GM12878 (cell line): ENCODE results near the gene PRRC2B. TPM values are rescaled to one million over a fixed set of nuclear protein-coding genes. Genes with fewer than 3 reads are reported as not detected.
"Not testable (repeated sequence)": the region's sequence is repeated elsewhere in the genome, so short reads cannot be mapped to it uniquely, and the experiment has no call there.

Source experiments
- ATAC-seq: fragments of 200-7000 bp; cut with Tn5 transposase; 3 replicates; pipeline ENCODE4 v1.9.1; 2020; ENCODE audit warnings: mild to moderate bottlenecking, moderate library complexity
- BruUV-seq: library from RNA; stranded (reverse); fragments of 400-500 nt; replicated peaks from 2 replicates; lab custom pipeline; 2021; lab: Mats Ljungman, UMichigan
- CTCF ChIA-PET: fragments of 300-600 bp; sonication (Branson Sonifier 250); formaldehyde crosslinking; extraction: SDS; loops from one replicate; lab custom pipeline; 2021; ENCODE audit warnings: inconsistent platforms; lab: Yijun Ruan, JAX
- POLR2A ChIA-PET: fragments of 350-600 bp; formaldehyde crosslinking; extraction: SDS; loops from one replicate; lab custom pipeline; 2021; ENCODE audit warnings: inconsistent platforms; lab: Charles Lee
- RAD21 ChIA-PET: fragments of 300-600 bp; sonication (Branson Sonifier 250); formaldehyde crosslinking; loops from one replicate; lab custom pipeline; 2023; ENCODE audit warnings: antibody characterized with exemption; ENCODE audit not compliant: unreplicated experiment; lab: Charles Lee
- SMC1A ChIA-PET: fragments of 300-600 bp; sonication (Branson Sonifier 250); formaldehyde crosslinking; loops from one replicate; lab custom pipeline; 2023; ENCODE audit not compliant: unreplicated experiment, uncharacterized antibody; lab: Charles Lee
- DNase-seq: peaks from one replicate; pipeline ENCODE4 v3.0.0-alpha.2; 2011; ENCODE audit warnings: low read depth, low spot score
- FAIRE-seq: peaks from 3 replicates; lab custom pipeline; 2011; peaks lifted over from hg19 to GRCh38; lab: Jason Lieb, UNC
- H2AFZ ChIP-seq: 2 replicates; pipeline ENCODE4 v1.6.0; 2011; ENCODE audit warnings: low read depth, low read length, control low read depth; ENCODE audit not compliant: control insufficient read depth
- H3K27ac ChIP-seq: 2 replicates; pipeline ENCODE4 v1.5.1; 2011; ENCODE audit warnings: control low read depth; ENCODE audit not compliant: control insufficient read depth, insufficient read depth
- H3K27me3 ChIP-seq, 2 experiments: replicated peaks in 1 of 2; 2 replicates each; pipeline versions ENCODE4 v1.6.0 to v1.6.1; 2011; ENCODE audit warnings: low read length in 1 of 2; ENCODE audit not compliant: control insufficient read depth in 2 of 2, insufficient read depth in 2 of 2
- H3K36me3 ChIP-seq, 2 experiments: 2 replicates each; pipeline ENCODE4 v1.5.1; 2011; ENCODE audit warnings: low read length in 1 of 2; ENCODE audit not compliant: control insufficient read depth in 2 of 2, insufficient read depth in 2 of 2
- H3K4me1 ChIP-seq: 2 replicates; pipeline ENCODE4 v1.6.1; 2011; ENCODE audit warnings: mild to moderate bottlenecking, low read length, moderate library complexity, mixed read lengths; ENCODE audit not compliant: control insufficient read depth, insufficient read depth
- H3K4me2 ChIP-seq: 2 replicates; pipeline ENCODE4 v1.6.0; 2011; ENCODE audit warnings: control low read depth; ENCODE audit not compliant: control insufficient read depth, insufficient read depth
- H3K4me3 ChIP-seq: fragments of 200-600 bp; sonication (generic); 2 replicates; pipeline ENCODE4 v1.5.1; 2016
- H3K79me2 ChIP-seq: 2 replicates; pipeline ENCODE4 v1.6.0; 2011; ENCODE audit warnings: low read length; ENCODE audit not compliant: control insufficient read depth, insufficient read depth
- H3K9ac ChIP-seq: 2 replicates; pipeline ENCODE4 v1.8.0; 2011; ENCODE audit warnings: low read length, control low read depth, mixed read lengths; ENCODE audit not compliant: control insufficient read depth, insufficient read depth
- H3K9me3 ChIP-seq: replicated peaks from 3 replicates; pipeline ENCODE4 v1.5.1; 2011; ENCODE audit warnings: mild to moderate bottlenecking, low read length; ENCODE audit not compliant: control insufficient read depth, insufficient read depth
- H4K20me1 ChIP-seq: 2 replicates; pipeline ENCODE4 v1.6.0; 2011; ENCODE audit not compliant: control insufficient read depth, insufficient read depth
- BMI1 ChIP-seq: fragments of 450-650 bp; IDR thresholded peaks from 2 replicates; pipeline ENCODE4 v1.6.1; 2016; ENCODE audit warnings: mild to moderate bottlenecking, moderate library complexity, borderline replicate concordance
- BRCA1 ChIP-seq: IDR thresholded peaks from 2 replicates; pipeline ENCODE4 v1.6.1; 2011; ENCODE audit warnings: low read depth, low read length, improper control_type of control experiment
- CBX5 ChIP-seq: sonication (generic); IDR thresholded peaks from 2 replicates; pipeline ENCODE4 v1.6.1; 2016; ENCODE audit warnings: low read depth, moderate library complexity, mild to moderate bottlenecking, inconsistent platforms
- CHD4 ChIP-seq: fragments of 200-600 bp; sonication (generic); IDR thresholded peaks from 2 replicates; pipeline ENCODE4 v1.6.1; 2016; ENCODE audit warnings: mild to moderate bottlenecking
- POU2F2 ChIP-seq: IDR thresholded peaks from 3 replicates; pipeline ENCODE4 v1.6.1; 2011; ENCODE audit warnings: low read depth, mild to moderate bottlenecking, low read length, borderline replicate concordance
- SMAD1 ChIP-seq: fragments of 450-650 bp; IDR thresholded peaks from 2 replicates; pipeline ENCODE4 v1.6.1; 2018; ENCODE audit warnings: mild to moderate bottlenecking, low read depth; ENCODE audit not compliant: partially characterized antibody
- WGBS: methylation state at CpG from one replicate; pipeline ENCODE4 v1.1.6; 2016; ENCODE audit warnings: low lambda C conversion rate; ENCODE audit not compliant: insufficient replicate concordance, insufficient coverage; ENCODE audit errors: missing lambda C conversion rate; 5-methylcytosine and 5-hydroxymethylcytosine counted together
- in situ Hi-C: fragments of 300-500 bp; cut with MboI; formaldehyde crosslinking; loops from 9 replicates; pipeline ENCODE4 v1.14.3; 2018; ENCODE audit warnings: mixed read lengths
- intact Hi-C: fragments of 100-400 bp; cut with micrococcal nuclease; formaldehyde crosslinking; loops from one replicate; pipeline ENCODE4 v1.14.2; 2022; ENCODE audit not compliant: unreplicated experiment
- polyA plus RNA-seq, 11 experiments: library from polyadenylated mRNA; depleted of rRNA in 4 of 11; unstranded in 6 of 11; stranded (reverse) in 5 of 11; fragments of >200 nt; fragmentation: Nextera tagmentation in 4 of 11; fragmentation: Illumina TruSeq in 1 of 11; extraction: Ambion mirVana in 4 of 11; extraction: Trizol in 1 of 11; gene quantifications; 1 replicate in 1 of 11; 2 replicates in 10 of 11; pipeline versions ENCODE4 v1.2.1 to v1.2.3, GENCODE V29; 2011 to 2016; ENCODE audit warnings: inconsistent platforms in 2 of 11, missing spikeins in 2 of 11, low read depth in 1 of 11
- total RNA-seq, 4 experiments: library from RNA; depleted of rRNA in 3 of 4; stranded (reverse); fragments of >200 nt in 3 of 4; fragmentation: Illumina TruSeq in 1 of 4; extraction: Trizol in 1 of 4; gene quantifications; 2 replicates each; pipeline versions ENCODE4 v1.2.1 to v1.2.3, GENCODE V29; 2013 to 2021
- TF ChIP-seq, protein P1 (sequence below): fragments of 450-650 bp; IDR thresholded peaks from 2 replicates; pipeline ENCODE4 v1.6.1; 2014; ENCODE audit warnings: mild to moderate bottlenecking
- TF ChIP-seq, protein P2 (sequence below): IDR thresholded peaks from 2 replicates; pipeline ENCODE4 v1.6.1; 2011; ENCODE audit warnings: low read depth, mild to moderate bottlenecking, low read length, moderate library complexity, borderline replicate concordance; ENCODE audit errors: extremely low read depth

The PRRC2B gene
- total and polyA plus RNA-seq, 10 of the 15 experiments (the other 5 are each of a cell fraction or from before 2014, with no cell fraction given): 0.84 to 155 (median 28.7) TPM

DNA sequence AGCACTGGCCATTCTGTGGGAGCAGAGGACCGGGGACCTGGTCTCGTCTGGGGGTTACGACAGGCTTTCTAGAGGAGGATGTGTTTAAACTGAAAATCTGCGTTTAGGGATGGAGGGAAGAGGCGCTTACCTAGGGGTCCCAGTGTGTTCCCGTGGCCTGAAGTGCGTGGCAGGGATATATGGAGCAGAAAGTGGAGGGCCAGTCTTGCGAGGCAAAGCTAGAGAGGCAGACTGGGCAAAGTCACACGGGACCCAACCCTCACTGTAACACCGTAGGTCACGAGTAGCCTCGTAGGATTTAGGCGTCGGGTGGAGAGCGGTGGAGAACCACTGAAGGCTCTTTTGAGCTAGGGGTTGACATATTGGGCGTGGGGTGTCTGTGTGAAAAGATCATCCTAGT is 76.1 kb downstream of the PRRC2B start (continued):
- TF ChIP-seq, protein P1, sequence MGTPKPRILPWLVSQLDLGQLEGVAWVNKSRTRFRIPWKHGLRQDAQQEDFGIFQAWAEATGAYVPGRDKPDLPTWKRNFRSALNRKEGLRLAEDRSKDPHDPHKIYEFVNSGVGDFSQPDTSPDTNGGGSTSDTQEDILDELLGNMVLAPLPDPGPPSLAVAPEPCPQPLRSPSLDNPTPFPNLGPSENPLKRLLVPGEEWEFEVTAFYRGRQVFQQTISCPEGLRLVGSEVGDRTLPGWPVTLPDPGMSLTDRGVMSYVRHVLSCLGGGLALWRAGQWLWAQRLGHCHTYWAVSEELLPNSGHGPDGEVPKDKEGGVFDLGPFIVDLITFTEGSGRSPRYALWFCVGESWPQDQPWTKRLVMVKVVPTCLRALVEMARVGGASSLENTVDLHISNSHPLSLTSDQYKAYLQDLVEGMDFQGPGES: no peak

DNA sequence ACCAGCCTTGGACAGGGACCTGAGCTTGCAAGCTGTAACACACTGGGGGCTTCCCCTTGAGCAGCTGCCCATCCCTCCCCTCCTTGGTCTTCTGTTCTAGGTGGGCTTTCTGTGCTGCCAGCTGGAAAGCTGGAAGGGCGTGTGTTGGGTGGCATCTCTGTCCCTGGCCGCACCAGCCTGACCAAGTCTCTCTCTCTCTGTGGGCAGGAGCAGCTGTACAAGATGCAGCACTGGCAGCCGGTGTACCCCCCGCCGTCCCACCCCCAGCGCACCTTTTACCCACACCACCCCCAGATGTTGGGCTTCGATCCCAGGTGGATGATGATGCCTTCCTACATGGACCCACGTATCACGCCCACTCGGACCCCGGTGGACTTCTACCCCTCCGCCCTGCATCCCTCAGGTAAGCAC is 76.7 kb downstream of the PRRC2B start:
- Histone ChIP-seq H4K20me1 (no peaks in the 10 kb centered on the region), H3K4me3 (no peak overlapping the region)
- RAD21 ChIA-PET: no interaction called here
- 99% methylated on average over 12 of the region's 12 CpGs for WGBS
- ATAC-seq: no peak
- TF ChIP-seq, protein P2, sequence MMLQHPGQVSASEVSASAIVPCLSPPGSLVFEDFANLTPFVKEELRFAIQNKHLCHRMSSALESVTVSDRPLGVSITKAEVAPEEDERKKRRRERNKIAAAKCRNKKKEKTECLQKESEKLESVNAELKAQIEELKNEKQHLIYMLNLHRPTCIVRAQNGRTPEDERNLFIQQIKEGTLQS: no peak
- TF ChIP-seq CBX5 (no peak), BMI1 (no peak), BRCA1 (no peak), CHD4 (no peak), POU2F2 (no peak), SMAD1 (no peak)
- TF ChIP-seq, all 136 proteins: peak for 0
- H3K27ac ChIP-seq: no peak overlapping the region
- no peak for DNase-seq
- SMC1A ChIA-PET: interaction anchor here (0.5 kb wide), 1 partner anchor 54 kb away, joined by 3 read pairs; no protein-coding TSS in a partner anchor
- no TSS peak for BruUV-seq
- in situ Hi-C loops (no loop called here), intact Hi-C loops (no loop called here)
- peaks cover 36 to 48% of the 10 kb centered on the region in 2 experiments; a peak in 3 of 4 replicates for H3K36me3 ChIP-seq
- POLR2A ChIA-PET: no interaction called here
- H3K4me2 ChIP-seq: no peak overlapping the region
- no peaks in the 10 kb centered on the region; the same call in none of the 2 replicates for H3K79me2 ChIP-seq
- H3K9ac ChIP-seq: no peak overlapping the region
- FAIRE-seq: no peak
- no peaks in the 10 kb centered on the region for H3K4me1 ChIP-seq
- no peak overlapping the region for H2AFZ ChIP-seq
- CTCF ChIA-PET: interaction anchor here (0.6 kb wide), 1 partner anchor 119 kb away, joined by 3 read pairs; no protein-coding TSS in a partner anchor
- H3K27me3 ChIP-seq: no peaks in the 10 kb centered on the region
- H3K9me3 ChIP-seq: no peaks in the 10 kb centered on the region

DNA sequence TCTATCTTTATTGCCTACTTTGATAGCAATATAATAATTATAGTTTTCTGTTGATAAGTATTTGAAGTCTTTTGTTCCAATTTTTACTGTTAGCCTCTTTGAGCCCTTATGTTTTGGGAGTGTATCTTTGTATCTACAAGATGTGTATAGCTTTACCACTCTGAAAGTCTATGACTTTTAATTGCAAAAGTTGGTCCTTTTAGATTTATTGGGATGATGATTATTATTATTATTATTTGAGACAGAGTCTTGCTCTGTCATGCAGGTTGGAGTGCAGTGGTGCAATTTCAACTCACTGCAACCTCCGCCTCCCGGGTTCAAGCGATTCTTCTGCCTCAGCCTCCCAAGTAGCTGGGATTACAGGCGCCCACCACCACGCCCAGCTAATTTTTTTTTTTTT is 78.2 kb downstream of the PRRC2B start:
- DNase-seq, H4K20me1 ChIP-seq, CTCF ChIA-PET, FAIRE-seq, H3K4me1 ChIP-seq, H3K27me3 ChIP-seq, in situ Hi-C loops, H3K79me2 ChIP-seq, H3K27ac ChIP-seq, SMC1A ChIA-PET, BruUV-seq, H3K9ac ChIP-seq, H3K4me3 ChIP-seq, POLR2A ChIA-PET, intact Hi-C loops, ATAC-seq, RAD21 ChIA-PET, H2AFZ ChIP-seq, H3K4me2 ChIP-seq, H3K9me3 ChIP-seq: not testable (repeated sequence)
- WGBS: 98% methylated on average over 5 of the region's 5 CpGs
- H3K36me3 ChIP-seq: peaks cover 34 to 63% of the 10 kb centered on the region in 2 experiments; a peak in 3 of 4 replicates
